ENCODE measurements around the gene PSMD12. TPM values are rescaled to one million over a fixed set of nuclear protein-coding genes. Genes with fewer than 3 reads are reported as not detected.

The PSMD12 gene
- total RNA-seq, 1 donor from 2014 or later: 34.4 TPM

DNA sequence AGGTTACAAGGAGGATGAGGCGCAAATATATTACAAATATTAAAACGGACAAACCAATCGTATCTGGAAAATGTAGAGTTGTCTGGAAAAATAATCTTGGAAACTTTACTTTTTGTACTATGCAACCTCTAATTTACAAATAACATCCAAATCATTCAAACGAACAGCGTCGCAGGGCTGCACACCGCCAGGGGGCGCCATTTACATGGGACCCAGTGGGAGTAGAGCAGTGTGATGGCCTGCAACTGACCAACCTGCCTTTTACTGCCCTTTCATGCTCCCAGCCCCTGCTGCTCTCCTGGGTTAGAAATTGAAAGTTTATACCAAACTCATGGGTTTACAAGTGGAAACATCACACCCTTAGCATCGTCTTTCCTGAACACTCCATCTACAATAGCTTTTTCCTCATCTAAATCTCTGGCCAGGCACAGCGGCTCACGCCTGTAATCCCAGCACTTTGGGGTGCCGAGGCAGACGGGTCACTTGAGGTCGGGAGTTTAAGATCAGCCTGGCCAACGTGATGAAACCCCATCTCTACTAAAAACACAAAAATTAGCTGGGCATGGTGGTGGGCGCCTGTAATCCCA lies 20.7 kb upstream of the PSMD12 start:
- peak; percentile 32 for DNase-seq (ENCODE audit: low spot score)

DNA sequence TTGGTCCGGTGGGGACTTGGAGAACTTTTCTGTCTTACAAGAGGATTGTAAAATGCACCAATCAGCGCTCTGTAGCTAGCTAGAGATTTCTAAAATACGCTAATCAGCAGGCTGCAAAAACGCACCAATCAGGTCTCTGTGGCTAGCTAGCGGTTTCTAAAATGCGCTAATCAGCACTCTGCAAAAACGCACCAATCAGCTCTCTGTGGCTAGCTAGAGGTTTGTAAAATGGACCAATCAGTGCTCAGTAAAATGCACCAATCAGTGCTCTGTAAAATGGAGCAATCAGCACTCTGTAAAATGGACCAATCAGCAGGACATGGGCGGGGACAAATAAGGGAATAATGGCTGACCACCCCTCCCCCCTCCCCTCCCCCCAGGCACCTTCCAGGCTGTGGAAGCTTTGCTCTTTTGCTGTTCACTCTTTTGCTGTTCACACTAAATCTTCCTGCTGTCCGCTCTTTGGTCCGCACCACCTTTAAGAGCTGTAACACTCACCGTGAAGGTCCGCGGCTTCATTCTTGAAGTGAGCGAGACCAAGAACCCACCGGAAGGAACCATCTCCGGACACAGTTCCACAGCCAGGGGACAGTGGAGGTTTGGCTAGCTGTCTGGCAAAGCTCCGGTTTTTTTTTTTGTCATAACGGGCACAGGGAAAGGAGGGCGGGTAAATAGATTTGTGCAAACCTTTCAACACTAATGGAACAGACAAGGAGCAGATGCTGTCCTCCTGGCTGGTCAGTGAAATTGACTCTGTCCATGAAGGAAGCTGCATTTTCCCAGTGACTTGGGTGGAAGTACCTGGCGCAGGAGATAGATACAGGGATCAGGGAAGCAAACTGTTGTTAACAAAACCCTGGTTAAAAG lies 19.0 kb upstream of the PSMD12 start:
- no peak for DNase-seq (ENCODE audit: low spot score)

DNA sequence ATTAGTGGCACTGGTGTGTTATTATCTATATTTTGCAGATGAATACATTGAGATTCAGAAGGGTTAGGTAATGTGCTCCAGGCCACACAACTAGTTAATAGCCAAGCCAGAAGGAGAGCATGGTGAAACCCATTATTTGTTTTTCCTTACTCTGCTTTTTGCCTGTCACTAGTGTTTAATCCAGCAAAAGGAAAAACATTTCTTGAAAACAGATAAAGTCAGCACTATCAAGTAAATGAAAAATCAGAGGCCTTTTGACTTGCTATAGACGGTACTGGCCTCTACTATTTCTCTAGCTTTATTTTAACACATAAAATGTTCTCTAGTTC lies 15.5 kb upstream of the PSMD12 start:
- DNase-seq (ENCODE audit: low spot score): no peak

DNA sequence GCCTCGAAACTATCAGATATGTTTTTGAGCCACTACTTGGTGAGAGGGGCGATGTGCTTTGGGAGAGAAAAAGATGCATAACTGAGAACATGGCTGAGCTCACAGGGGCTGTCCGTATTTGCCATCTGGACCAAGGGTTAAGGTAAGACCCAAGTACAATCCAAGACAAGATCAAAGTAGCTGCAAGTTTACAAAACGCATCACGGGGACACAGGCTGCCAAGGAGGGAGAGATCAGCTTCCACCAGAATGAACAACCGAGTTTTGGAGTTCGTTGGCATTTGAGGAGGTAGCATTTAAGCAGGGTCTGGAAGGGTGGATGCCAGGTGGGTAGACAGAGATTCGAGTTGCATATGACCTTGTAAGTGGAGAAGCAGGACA lies 12.9 kb upstream of the PSMD12 start:
- DNase-seq (ENCODE audit: low spot score): no peak

DNA sequence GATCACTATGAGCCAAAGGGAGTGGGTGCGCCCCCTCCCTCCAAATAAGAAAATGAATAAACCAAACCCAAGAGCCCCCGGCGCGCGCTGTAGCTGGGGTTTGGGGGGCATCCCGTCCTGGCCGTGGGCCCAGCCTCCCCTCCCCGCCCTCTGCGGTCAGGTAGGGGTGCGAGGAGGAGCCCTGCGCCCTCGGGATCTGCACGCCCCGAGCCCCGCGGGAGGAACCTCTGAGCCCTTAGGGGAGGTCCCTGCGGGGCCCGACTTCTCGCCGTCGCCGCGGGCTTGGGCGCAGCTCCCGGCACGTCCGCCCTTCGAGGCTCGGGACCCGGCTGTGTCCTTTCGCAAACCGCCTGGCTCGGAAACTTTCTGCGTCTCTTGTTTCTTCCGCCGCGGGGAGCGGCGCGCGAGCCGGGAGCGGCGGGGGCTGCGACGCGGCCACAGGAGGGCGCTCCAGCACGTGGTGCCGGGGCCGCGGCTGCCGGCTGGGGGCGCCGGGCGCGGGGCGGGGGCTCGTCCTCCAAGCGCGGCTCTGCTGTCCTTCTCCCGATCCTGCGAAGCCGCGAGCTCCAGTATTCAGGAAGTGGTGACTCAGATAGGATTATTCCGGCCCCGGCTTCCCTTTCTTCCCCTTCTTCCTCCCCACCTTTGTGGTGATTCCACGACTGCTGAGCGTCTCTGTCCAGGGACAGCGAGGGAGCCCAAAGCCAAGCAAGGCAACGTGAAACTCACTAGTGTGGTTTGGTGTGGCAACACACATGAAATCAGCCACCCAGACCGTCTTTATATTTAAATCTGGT lies 12.3 kb upstream of the PSMD12 start:
- DNase-seq (ENCODE audit: low spot score): peak; percentile 73

DNA sequence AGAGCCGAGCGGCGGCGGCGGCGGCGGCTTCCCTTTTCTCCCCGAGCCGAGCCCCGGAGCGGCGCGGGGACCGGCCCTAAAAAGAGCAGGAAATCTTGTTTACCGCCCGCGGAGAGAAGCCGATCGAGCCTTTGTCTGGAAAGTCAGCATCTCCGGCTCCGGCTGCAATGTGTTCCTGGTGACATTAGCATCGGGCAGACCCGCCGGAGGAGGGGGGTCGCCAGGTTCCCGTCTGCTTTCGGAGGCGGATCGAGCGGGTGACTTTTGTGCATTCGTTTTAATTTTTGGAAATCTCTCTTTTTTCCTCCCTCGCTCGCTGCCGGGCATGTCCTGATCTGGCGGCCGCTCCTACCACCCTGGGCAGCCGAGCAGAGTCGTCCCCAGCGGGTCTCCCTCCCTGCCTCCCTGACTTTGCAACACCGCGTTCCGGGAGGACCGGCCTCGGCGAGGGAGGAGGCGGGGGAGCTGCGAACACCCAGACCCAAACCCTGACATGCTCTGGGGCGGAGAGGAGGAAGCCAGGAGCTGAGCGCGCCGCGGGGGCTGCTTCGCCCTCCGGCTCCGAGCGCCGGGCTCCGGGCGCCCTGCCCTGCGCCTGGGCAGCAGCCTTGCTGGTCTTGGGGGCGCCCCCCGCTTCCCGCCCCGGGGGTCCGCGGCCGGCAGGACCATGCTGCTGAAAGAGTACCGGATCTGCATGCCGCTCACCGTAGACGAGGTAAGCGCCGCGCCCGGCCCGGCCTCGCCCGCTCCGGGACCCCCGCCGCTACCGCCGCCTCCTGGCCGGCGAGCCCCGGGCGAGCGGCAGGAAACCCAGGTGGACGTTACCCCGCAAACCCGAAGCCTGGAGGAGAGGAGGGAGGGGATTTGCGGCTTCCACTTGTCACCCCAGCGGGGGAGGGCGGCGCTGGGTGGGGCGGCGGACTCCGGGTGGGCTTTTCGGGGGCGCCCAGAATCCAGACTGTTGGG lies 11.4 kb upstream of the PSMD12 start:
- DNase-seq (ENCODE audit: low spot score): peak; percentile 41

DNA sequence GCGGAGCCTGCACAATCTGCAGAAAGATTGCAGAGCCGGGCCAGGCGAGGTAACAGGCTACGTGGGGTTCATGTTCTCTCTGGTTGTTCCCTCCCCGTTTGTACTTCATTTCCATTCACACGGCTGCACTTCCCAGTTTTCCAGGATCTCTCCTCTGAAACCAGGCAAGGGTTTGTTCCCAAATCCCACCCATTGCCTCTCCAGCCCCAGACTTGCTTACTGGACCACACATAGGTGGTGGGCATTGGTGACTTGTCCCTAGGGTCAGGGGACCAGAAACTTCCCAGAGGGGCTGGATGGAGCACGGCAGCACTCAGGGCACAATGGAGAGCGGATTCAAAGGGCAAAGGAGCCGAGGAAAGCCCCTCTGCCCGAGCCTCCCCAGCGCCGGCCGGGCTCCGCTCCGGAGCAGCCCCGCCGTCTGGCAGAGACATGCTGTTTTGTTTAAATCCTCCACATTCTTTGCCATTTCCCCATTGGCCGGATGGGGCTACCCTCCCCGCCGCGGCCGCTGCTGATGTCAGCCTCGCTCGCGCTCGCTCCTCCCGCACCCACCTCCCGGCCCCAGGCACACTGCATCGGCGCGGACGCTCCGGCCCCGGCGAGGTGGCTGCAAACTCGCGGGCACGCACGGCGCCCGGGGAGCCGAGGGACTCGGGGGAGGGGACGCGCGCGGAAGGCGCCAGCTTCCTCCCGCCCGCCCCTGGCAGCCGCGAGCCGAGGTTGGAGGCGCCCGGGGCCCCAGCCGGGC lies 10.5 kb upstream of the PSMD12 start, which contains the start of gene PITPNC1:
TSS of gene PITPNC1 (plus strand) at position 545 of the 751 bp plus-strand sequence.
- peak; percentile 91 for DNase-seq (ENCODE audit: low spot score)

DNA sequence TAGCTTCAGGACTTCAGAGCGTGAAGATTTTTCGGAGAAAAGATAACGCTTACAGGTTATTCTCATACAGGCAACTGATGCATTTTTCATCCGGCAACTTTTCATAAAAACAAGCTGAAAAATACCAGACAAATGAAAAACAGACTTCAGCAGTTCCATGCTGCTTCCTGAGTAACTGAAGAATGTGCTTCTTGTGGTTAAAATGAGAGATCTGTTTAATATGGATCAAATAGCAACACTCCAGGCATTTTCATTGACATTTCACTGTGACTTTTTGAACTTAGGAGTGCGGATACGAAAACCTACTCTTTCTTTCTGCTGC lies 10.0 kb upstream of the PSMD12 start:
- DNase-seq (ENCODE audit: low spot score): no peak

DNA sequence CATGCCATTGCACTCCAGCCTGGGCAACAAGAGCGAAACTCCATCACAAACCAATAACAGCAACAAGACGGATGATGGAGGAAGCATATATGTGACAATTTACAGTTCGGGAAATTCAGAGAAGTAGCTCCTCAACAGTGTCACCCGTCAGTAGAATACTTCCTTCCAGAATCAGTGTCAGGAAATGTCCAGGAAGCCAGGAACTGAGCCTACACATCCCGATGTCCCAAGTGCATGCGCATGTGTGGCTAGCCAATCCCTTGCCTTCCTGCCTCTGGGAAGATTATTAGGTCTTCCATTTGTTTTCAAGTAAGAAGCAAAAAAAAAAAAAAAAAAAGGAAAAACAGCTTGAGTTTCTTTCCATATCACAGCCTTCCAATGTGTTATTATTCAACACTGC lies 9.3 kb upstream of the PSMD12 start:
- no peak for DNase-seq (ENCODE audit: low spot score)

DNA sequence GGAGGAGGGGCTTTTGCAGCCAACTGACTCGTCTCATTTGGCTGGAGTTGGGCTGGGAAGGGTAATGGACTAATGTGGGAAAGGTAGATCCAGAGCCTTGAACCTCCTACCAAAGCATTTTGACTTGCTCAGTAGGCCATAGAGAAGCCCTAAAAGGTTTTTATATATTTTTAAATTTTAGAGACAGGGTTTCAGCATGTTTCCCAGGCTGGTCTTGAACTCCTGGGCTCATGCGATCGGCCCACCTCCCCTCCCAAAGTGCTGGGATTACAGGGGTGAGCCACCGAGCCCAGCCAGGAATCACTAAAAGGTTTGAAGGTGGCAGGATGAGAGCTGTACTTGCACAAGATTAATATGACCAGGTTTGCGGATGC lies 8.7 kb upstream of the PSMD12 start:
- no peak for DNase-seq (ENCODE audit: low spot score)

DNA sequence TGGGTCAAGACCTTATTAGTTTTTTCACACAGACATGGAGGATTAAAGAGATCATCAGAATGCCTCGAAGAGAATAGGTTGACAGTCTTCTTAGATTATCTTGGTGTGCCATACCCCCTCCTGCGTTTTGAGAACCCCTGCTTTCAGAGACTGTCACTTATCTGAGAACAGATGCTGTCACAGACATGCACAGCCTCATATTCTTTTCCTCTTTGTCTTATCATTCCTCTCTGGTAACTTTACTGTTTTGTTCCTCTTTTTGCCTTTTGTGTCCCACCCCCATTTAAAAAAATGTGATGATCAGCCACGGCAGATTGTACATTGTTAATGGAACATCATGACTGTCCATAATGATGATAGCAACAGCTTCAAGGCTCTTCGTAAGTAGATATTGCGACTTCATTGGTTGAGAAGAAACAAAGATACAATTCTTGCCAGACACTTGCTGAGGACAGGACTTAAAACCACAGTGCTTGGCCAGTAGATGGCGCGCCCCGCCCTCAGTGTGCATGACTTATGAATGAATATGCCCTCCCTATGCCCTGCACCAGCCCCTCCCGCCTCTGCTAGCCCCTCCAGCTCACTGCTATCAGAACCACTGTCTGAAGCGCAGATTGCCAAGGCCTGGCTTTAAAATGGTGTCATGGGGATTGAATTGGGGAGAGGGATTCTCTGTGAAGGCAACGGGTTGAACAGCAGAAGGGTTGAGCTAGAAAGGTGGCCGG lies 8.1 kb upstream of the PSMD12 start:
- peak; percentile 86 for DNase-seq (ENCODE audit: low spot score)

DNA sequence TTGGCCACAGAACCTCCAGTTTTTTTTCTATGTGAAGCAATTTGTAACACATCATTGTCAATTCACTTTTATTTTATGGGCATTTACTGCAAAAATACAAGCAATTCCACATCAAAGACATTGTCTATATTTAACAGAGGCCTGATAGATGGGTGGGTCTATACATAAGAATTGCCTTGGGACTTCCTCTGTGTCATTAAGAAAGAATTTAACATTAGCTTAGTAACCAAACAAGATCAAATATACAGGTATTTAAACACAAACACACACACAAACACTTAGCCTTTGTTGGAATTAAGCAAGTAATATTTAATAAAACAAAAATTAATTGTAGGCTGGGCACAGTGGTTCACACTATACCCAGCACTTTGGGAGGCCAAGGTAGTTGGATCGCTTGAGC lies 6.4 kb upstream of the PSMD12 start:
- no peak for DNase-seq (ENCODE audit: low spot score)

DNA sequence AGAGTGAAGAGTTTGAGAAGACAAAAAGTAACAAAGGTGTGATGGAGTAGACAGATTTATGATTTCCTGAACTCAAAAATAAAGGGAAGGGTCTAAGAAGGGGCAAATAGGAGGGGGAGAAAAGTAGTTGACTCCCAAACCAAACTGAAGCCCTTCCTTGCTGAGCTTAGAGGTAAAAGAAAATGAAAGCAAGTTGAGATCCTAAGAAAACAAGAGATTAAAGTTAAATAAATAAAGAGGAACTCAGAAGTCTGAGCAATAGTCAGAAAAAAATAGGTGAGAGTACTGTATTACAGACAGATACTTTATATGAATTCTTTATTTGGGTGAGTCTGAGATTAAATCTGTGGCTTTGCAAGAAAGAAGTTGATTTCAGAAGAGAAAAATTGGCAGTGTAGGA lies 3.3 kb upstream of the PSMD12 start:
- no peak for DNase-seq (ENCODE audit: low spot score)

DNA sequence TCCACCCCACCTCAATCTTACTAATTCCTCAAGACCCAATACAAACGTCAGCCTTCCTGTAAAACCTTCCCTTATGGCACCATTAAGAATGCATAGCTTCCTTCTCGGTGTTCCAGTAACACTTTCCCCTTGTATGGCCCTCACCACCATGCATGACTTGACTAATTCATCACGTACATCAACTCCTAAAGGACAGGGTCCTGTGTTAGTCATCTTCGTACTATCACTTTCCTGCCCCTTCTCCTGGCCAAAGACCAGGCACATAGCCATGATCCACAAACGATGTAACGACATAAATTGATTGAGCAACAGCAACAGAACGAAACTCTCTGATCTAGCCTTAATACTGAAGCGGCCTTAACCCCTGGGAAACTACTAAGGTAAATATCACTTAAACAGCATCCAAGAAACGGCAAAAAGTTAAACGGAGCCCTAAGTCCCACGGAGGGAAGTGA lies 612 bp downstream of the PSMD12 start:
- no peak for DNase-seq (ENCODE audit: low spot score)

DNA sequence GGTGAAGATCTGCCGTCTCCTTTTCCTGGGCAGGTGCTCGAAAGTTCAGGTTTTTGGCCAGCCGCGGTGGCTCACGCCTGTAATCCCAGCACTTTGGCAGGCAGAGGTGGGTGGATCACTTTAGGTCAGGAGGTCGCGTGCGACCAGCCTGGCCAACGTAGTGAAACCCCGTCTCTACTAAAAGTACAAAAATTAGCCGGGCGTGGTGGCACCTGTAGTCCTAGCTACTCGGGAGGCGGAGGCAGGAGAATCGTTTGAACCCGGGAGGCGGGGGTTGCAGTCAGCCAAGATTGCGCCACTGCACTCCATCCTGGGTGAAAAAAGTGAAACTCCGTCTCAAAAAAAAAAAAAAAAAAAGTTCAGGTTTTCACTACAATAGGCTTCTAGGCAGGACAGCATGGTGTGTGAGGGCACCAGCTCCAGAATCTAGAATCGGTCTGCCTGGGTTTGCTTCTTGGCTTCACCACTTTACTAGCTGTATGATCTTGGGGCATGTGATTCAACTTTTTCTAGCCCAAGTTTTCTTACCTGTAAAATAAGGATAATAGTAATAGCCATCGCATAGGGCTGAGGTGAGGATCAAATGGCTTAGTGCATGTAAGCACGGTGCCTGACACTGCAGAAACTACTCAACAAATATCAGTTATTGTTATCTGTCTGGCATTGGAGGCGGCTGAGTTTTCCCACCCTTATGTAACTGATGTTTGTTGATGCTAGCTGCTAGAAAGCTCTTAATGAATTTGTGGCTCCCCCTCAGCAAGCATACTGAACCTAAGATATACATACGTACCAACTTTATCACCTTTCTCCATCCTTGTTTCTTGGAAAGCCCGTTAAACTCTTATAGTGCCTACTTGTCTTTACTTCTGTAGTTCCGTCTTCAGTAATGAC lies 1.3 kb downstream of the PSMD12 start:
- no peak for DNase-seq (ENCODE audit: low spot score)

DNA sequence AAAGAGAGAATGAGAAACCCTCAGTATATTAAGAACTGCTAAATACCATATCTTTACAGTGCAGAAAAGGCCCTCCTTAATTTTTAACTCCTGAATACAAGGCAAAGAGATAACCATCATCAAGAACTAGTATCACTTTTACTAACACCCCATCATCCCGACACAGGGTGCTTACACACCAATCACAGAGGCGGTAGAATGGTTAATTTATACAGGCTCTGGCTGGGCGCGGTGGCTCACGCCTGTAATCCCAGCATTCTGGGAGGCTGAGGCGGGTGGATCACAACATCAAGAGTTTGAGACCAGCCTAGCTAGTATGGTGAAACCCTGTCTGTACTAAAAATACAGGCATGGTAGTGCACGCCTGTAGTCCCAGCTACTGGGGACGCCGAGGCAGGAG lies 4.2 kb downstream of the PSMD12 start:
- no peak for DNase-seq (ENCODE audit: low spot score)

DNA sequence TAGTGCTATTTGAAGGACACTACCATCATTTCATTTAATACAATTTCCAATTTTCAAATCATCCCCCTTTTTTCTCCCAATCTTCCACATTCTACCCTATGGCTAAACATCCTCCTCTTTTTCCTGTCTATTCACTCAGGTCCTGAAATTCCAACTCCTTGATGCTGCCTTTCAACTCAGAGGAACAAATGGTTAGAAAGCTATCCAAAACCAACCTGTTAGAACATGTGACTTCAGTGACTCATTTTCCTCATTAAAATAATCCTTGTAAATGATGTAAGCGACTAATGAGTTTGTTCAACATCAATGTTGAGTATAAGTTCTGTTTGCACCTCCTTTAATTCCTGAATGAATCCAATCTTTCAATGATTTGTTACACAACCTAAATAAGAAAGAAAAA lies 5.5 kb downstream of the PSMD12 start:
- no peak for DNase-seq (ENCODE audit: low spot score)

DNA sequence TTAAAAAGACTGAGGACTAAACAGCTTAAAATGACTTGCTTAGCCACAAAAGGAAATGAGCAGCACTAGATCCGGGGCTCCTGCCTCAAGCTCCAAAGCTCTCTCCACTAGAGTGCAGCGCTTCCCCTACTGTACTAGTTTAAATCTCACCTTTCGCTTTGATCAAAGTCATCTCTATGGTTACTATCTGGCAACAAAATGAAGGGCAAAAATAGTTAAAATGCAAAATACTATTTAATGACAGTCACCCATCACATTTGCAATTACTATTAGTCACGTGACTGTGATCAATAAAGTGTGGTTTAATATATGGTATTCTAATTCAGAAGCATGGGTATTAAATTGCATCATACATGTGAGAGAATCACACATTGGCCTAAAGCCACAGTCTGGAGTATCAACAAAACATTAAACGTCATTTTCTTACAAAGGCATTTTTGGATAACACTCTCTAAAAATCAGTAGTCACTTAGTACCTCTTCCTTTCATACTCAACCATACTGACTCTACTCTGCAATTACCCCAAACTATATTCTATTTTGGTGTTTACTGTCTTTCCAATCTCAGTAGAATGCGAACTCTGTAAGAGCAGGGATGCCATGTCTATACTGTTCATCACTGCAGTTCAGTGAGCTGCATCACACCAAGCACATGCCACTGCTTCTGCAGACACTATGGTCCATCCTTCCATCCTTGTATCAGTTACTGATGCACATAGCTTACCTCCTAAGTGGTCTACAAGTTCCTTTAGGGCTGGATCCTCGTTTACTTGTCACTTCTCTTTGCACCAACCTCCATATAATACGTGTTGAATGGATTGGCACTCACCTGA lies 6.2 kb downstream of the PSMD12 start:
- no peak for DNase-seq (ENCODE audit: low spot score)
